Raji (cell line): ENCODE measurements around the gene MAPRE3.

ENCODE experiments used
- POLR2A ChIP-seq: IDR thresholded peaks from 2 replicates; pipeline ENCODE4 v1.6.1; 2011; ENCODE audit warnings: low read depth, low read length, control low read depth; ENCODE audit not compliant: insufficient read depth

Gene MAPRE3

DNA sequence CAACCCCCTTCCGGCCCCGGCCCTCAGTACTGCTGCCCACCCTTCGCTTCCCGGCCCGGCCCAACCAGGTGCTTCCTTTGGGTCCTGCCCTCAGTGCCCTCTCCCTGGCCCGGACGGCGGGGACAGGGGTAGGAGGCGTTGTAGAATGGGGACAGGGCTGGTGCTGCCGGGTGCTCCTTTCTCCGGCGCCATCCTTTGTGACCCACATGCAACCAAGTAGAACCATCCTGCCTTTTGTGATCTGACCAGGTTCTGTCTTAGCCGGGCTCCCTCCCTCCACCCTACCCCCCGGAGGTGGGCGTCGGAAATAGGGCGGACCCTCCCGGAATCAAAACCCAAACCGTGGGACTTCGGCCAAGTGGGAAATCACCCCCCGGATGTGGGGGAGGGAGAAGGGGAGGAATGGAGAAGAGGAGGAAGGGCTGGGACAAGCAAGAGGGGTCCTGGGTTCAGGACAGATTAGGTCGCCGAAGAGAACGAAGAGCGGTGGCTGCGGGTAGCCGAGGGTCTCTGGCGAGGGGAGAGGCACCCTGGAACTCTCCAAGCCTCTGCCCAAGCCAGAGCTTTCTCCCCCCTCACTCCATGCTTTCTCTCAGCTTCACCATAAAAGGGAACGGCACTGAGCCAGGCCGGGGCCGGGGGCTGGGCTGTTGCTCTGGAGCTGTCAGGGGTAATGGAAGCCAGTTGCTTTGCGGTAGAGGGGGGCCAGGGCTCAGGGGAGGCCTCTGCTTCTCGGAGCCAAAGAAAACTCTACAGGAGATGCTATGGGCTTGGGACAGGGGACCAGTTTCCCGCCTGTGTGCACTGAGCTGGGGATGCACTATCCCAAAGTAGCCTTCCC lies 101.8 kb downstream of the MAPRE3 start:
- TF ChIP-seq POLR2A: no peak

DNA sequence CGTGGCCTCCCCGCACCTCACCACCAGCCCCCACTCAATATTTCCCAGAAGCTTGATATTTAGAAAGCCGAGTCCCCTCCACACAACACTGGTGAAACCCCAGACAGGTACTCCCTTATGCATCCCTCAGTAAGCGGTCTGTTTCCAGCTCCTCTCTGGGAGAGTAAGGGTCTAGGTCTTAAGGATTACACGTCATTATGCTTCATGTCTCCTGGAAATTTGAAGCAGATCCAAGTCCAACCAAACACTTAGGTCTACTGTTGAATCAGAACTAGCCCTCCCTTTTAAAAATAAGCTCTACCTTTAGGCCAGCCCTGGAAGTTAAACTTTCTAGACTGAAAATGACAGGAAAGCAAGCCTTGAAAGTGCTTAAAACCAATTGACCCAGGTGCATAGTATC lies 102.5 kb downstream of the MAPRE3 start:
- no peak for TF ChIP-seq POLR2A

DNA sequence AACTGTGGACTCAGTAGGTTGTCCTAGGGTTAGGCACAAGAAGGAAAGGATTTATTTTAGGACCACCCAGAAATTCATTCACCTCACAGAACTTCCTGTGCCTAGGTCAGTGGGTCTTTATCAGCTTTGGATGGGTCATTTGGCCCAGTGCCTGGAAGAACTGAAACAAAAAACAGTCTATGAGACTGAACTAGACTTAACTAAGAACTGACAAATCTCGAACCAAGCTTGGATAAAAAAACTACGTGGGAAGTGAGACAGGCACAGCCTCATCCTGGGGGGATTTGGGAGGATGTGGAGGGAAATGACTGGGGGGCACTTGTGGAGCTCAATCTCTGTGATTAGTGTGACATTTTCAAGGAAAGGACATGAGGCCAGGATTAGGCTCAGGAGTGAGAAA lies 103.3 kb downstream of the MAPRE3 start:
- no peak for TF ChIP-seq POLR2A

DNA sequence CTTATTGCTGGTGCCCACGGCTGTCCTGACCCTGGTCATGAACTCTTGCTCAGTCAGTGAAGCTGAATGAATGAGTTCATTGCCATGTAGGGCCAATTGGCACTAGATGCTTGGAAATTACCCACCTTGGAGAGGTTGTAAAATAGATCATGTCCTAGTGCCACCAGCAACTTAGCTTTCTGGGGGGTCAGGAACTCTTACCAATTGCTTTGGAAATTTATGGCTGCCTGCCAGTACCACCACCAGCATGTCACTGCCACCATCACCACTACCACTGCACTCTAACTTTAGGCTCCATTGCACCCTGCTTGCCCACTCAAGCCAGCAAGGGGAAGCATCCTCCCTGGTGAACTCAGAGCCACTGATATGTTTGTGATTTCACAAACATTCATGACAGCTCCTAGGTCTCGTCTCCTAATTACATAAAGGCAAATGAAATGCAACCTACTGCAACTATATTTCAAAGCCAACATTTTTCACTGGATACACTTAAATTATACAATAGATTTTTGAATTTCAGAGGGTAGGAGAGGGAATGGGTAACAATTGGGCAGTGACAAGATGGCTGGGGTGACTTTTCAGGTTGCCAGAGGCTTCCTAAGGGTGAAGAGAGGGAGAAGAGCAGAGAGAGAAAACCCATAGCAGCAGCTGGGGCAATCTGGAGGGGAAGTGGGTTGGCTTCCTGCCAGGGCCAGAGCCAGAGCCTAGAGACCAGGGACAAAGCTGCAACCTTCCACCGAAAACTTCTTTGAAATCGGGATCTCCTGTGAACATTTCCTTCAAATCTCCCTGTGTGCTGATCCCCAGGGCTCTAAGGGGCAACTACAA lies 104.5 kb downstream of the MAPRE3 start:
- TF ChIP-seq POLR2A: no peak

DNA sequence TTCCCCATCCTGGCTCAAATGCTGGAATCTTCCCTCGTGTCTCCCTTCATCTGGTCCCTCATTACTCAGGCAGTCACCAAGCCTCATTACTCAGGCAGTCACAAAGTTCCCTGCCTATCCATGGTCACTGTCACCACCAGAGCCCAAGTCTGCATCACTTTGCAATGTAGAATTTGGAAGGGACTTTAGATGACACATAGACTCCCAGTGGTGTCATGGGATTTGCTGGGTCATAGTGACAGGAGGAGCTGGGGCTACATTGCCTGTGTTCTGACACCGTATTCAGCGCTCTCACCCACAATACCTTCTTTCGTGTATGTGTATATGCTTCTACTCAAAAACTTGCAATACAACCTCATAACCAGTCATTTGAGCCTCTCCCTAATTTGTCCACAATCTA lies 105.9 kb downstream of the MAPRE3 start:
- no peak for TF ChIP-seq POLR2A
